ENCODE measurements around the gene MTFR2. TPM values are rescaled to one million over a fixed set of nuclear protein-coding genes. Genes with fewer than 3 reads are reported as not detected.

The MTFR2 gene
- polyA plus RNA-seq, 2 of the 4 experiments (the other 2 are of a cell fraction) = 11.8 to 20.1 TPM

DNA sequence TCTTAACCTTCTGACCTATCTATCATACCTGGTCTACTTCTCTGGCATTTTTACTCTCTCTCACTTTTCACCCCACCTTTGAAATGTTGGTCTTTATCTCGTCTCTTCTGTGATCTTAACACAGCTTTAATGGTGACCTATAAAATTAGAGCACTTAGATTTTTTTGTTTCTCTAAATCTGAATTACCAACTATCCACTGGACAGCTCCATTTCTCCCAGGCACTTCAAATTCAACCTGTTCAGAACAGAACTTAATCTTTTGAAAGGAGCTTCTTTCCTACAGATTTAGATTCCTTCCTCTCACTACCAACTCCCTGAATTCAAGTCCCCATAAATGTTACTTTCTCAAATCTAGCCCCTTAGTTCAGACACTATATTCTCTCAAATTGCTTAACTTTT lies 15.0 kb upstream of the MTFR2 start:
- ChIA-PET CTCF (no interaction called here), POLR2A (no interaction called here)
- no peaks in the 10 kb centered on the region for H3K9me3 ChIP-seq
- H3K4me2 ChIP-seq = no peak overlapping the region
- no peak for ATAC-seq
- 91% methylated on average over 1 of the region's 1 CpG for WGBS (ENCODE audit: missing lambda C conversion rate)
- FAIRE-seq = no peak
- TF ChIP-seq RFX5 (IDR thresholded peaks at IDR 0.05) (no peak), BHLHE40 (IDR thresholded peaks at IDR 0.05; ENCODE audit: low read depth, low read length) (no peak), ZC3H11A (IDR thresholded peaks at IDR 0.05) (no peak), KDM5A (IDR thresholded peaks at IDR 0.05) (no peak), CHD4 (IDR thresholded peaks at IDR 0.05; ENCODE audit: borderline replicate concordance) (no peak), ZNF302 (CRISPR knock-in tag; IDR thresholded peaks at IDR 0.05) (no peak), RARB (CRISPR knock-in tag; IDR thresholded peaks at IDR 0.05) (no peak), EHMT2 (IDR thresholded peaks at IDR 0.05; ENCODE audit: low read depth) (no peak), USF2 (IDR thresholded peaks at IDR 0.05) (no peak), HOXB5 (CRISPR knock-in tag; IDR thresholded peaks at IDR 0.05) (no peak), NR3C1 (IDR thresholded peaks at IDR 0.05) (no peak), ESRRA (IDR thresholded peaks at IDR 0.05; ENCODE audit: borderline replicate concordance, low read length) (no peak)
- TF ChIP-seq, protein P1, sequence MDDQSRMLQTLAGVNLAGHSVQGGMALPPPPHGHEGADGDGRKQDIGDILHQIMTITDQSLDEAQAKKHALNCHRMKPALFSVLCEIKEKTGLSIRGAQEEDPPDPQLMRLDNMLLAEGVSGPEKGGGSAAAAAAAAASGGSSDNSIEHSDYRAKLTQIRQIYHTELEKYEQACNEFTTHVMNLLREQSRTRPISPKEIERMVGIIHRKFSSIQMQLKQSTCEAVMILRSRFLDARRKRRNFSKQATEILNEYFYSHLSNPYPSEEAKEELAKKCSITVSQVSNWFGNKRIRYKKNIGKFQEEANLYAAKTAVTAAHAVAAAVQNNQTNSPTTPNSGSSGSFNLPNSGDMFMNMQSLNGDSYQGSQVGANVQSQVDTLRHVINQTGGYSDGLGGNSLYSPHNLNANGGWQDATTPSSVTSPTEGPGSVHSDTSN (IDR thresholded peaks at IDR 0.05) = no peak
- no peak overlapping the region for H3K4me3 ChIP-seq
- DNase-seq (ENCODE audit: low read depth in 1 of 2, low spot score in 1 of 2) = no peak
- H3K27ac ChIP-seq = no peak overlapping the region
- 0 out of 3 replicates have a peak, but pooled peaks cover 4% of the 10 kb centered on the region for H3K4me1 ChIP-seq

DNA sequence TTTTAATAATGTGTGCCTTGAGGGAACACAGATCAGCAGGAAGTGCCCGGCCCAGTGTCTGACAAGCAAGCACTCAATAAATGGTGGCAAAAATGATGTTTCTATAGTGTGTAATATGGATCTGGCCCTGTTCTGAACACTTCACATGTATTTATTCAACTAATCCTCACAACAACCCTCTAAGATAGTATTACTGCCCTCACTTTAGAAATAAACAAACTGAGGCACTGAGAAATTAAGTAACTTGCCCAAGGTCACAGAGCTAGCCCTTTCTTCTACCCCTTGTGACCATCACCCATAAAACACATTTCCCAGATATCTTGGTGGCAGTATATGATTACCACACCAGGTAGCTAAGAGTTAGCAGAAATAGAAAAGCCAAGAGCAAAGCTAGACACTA lies 12.8 kb upstream of the MTFR2 start:
- Histone ChIP-seq H3K27ac (no peak overlapping the region), H3K4me1 (0 out of 3 replicates have a peak, but pooled peaks cover 4% of the 10 kb centered on the region), H3K4me3 (no peak overlapping the region), H3K9me3 (no peaks in the 10 kb centered on the region), H3K4me2 (no peak overlapping the region)
- WGBS (ENCODE audit: missing lambda C conversion rate) = 100% methylated on average over 1 of the region's 1 CpG
- TF ChIP-seq NR3C1 (IDR thresholded peaks at IDR 0.05) (no peak), FOSL2 (IDR thresholded peaks at IDR 0.05) (no peak), FOSL2 (CRISPR knock-in tag; IDR thresholded peaks at IDR 0.05) (no peak), CHD4 (IDR thresholded peaks at IDR 0.05; ENCODE audit: borderline replicate concordance) (no peak), NPAS2 (CRISPR knock-in tag; IDR thresholded peaks at IDR 0.05; ENCODE audit: borderline replicate concordance) (no peak), TP53 (CRISPR knock-in tag; IDR thresholded peaks at IDR 0.05) (no peak), MAFK (IDR thresholded peaks at IDR 0.05; ENCODE audit: partially characterized antibody) (no peak), POLR2A (IDR thresholded peaks at IDR 0.05; ENCODE audit: low read length) (no peak), E2F6 (IDR thresholded peaks at IDR 0.05; ENCODE audit: borderline replicate concordance, low read depth) (no peak), EHF (CRISPR knock-in tag; IDR thresholded peaks at IDR 0.05) (no peak), ZNF302 (CRISPR knock-in tag; IDR thresholded peaks at IDR 0.05) (no peak), POLR2AphosphoS2 (conservative IDR thresholded peaks at IDR 0.05; ENCODE audit: low read length) (no peak), ZSCAN20 (CRISPR knock-in tag; IDR thresholded peaks at IDR 0.05) (no peak), MAX (IDR thresholded peaks at IDR 0.05) (no peak), HMGXB4 (CRISPR knock-in tag; IDR thresholded peaks at IDR 0.05; ENCODE audit: borderline replicate concordance) (no peak)
- TF ChIP-seq, protein P2, sequence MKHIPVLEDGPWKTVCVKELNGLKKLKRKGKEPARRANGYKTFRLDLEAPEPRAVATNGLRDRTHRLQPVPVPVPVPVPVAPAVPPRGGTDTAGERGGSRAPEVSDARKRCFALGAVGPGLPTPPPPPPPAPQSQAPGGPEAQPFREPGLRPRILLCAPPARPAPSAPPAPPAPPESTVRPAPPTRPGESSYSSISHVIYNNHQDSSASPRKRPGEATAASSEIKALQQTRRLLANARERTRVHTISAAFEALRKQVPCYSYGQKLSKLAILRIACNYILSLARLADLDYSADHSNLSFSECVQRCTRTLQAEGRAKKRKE (CRISPR knock-in tag; IDR thresholded peaks at IDR 0.05; ENCODE audit: low read depth) = no peak
- ChIA-PET CTCF (interaction anchor here (1.2 to 1.3 kb wide), 2 partner anchors 10 to 757 kb away, joined by 3 to 6 read pairs; no protein-coding TSS in a partner anchor), POLR2A (no interaction called here)
- ATAC-seq = no peak
- no peak for DNase-seq (ENCODE audit: low read depth in 1 of 2, low spot score in 1 of 2)
- FAIRE-seq = no peak
